Mucosa of descending colon (tissue), 3 donors: ENCODE results near the gene FCRLB. TPM values are rescaled to one million over a fixed set of nuclear protein-coding genes. Genes with fewer than 3 reads are reported as not detected.

ENCODE experiments used
- ATAC-seq: fragments of 200-7000 bp; cut with Tn5 transposase; one replicate; pipeline ENCODE4 v1.9.1; 2020; ENCODE audit warnings: mild to moderate bottlenecking, moderate library complexity
- DNase-seq, 3 donors: peaks; one replicate each; pipeline ENCODE4 v3.0.0-alpha.2; 2020
- H3K36me3 ChIP-seq: fragments of 200-600 bp; one replicate; pipeline ENCODE4 v1.8.0; 2021; ENCODE audit warnings: low read depth, mild to moderate bottlenecking
- H3K4me1 ChIP-seq: fragments of 200-600 bp; one replicate; pipeline ENCODE4 v1.8.0; 2021; ENCODE audit warnings: low read depth, mild to moderate bottlenecking
- H3K4me3 ChIP-seq: fragments of 200-600 bp; one replicate; pipeline ENCODE4 v1.8.0; 2021; ENCODE audit warnings: mild to moderate bottlenecking
- H3K9me3 ChIP-seq: fragments of 200-600 bp; one replicate; pipeline ENCODE4 v1.8.0; 2021; ENCODE audit warnings: mild to moderate bottlenecking
- intact Hi-C, 2 donors: fragments of 100-400 bp; cut with DNase I in 1 of 2; cut with micrococcal nuclease in 1 of 2; formaldehyde crosslinking; loops; one replicate each; pipeline versions ENCODE4 v1.11.0 to v1.11.1; 2022; cut with DNase I, micrococcal nuclease
- total RNA-seq, 3 donors: library from RNA; stranded (reverse); fragmentation: NEBNext Ultra II Directional in 2 of 3; extraction: Animal tissue kit (Norgen Biotek cat#: 25700) in 2 of 3; gene quantifications; one replicate each; pipeline versions ENCODE4 v1.2.1 to v1.2.4, GENCODE V29; 2021 to 2023
- TF ChIP-seq, protein P1 (sequence below): fragments of 200-600 bp; IDR thresholded peaks from one replicate; pipeline ENCODE4 v1.8.0; 2022; ENCODE audit warnings: antibody characterized with exemption, mild to moderate bottlenecking
- donor health status: DM: no; HTN: no; CAD: no; lungs with moderate emphysema.
- donor health status: DM: no; HTN: no; CAD: no.
- donor health status: DM: no; HTN: yes; CAD: no.

The FCRLB gene
- total RNA-seq, 3 donors from 2014 or later = 0.28 TPM; not detected in 2

DNA sequence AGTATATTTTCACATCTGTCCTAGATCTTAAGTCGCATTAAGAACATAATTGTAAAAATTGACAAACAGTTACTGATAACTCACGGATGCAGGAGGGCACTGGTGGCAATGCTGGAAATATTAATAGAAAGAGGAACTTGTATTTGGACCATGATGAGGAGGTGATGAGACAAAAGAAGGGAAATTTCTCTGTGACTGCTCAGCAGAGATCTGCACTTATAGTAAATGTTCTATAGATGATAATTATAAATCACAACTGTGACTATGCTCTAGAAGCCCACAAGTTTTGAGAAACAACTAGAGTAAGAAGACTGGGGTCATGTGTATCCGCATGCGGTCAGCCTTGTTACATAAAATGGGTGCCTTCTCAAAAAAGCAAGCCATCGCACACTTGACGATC is 19.6 kb downstream of the FCRLB start:
- TF ChIP-seq, protein P1, sequence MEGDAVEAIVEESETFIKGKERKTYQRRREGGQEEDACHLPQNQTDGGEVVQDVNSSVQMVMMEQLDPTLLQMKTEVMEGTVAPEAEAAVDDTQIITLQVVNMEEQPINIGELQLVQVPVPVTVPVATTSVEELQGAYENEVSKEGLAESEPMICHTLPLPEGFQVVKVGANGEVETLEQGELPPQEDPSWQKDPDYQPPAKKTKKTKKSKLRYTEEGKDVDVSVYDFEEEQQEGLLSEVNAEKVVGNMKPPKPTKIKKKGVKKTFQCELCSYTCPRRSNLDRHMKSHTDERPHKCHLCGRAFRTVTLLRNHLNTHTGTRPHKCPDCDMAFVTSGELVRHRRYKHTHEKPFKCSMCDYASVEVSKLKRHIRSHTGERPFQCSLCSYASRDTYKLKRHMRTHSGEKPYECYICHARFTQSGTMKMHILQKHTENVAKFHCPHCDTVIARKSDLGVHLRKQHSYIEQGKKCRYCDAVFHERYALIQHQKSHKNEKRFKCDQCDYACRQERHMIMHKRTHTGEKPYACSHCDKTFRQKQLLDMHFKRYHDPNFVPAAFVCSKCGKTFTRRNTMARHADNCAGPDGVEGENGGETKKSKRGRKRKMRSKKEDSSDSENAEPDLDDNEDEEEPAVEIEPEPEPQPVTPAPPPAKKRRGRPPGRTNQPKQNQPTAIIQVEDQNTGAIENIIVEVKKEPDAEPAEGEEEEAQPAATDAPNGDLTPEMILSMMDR = no peak
- no peaks in the 10 kb centered on the region for H3K9me3 ChIP-seq
- DNase-seq = no peak
- no peak for ATAC-seq
- H3K36me3 ChIP-seq = no peaks in the 10 kb centered on the region
- no peaks in the 10 kb centered on the region for H3K4me1 ChIP-seq
- intact Hi-C loops = loop anchor here in 1 of 2 donors (10.0 kb wide), 1 partner anchor 256 kb away; no protein-coding TSS in a partner anchor
- H3K4me3 ChIP-seq = no peak overlapping the region

DNA sequence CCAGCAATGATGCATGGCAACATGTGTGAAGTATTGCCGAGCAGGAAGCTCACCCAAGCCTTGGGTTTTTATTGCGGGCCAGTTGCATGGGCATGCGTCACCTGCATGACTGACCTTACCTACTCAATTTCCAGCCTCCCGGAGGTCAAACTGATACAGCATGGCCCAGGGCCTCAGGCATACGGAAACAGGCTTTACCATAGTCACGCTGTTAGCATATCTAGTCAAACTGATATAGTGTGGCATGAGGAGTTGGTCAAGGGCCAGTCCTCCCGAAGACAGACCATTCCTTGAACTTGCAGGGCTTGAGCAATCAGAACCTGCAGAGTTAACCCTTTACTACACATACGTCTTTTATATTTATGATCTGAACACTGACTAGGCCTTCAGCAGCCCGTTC is 21.9 kb downstream of the FCRLB start:
- no peak overlapping the region for H3K4me3 ChIP-seq
- TF ChIP-seq, protein P1 = no peak
- no peak for DNase-seq
- no peaks in the 10 kb centered on the region for H3K36me3 ChIP-seq
- ATAC-seq = no peak
- H3K4me1 ChIP-seq = no peaks in the 10 kb centered on the region
- no peaks in the 10 kb centered on the region for H3K9me3 ChIP-seq
- intact Hi-C loops = loop anchor here in 1 of 2 donors (10.0 kb wide), 1 partner anchor 258 kb away; no protein-coding TSS in a partner anchor

DNA sequence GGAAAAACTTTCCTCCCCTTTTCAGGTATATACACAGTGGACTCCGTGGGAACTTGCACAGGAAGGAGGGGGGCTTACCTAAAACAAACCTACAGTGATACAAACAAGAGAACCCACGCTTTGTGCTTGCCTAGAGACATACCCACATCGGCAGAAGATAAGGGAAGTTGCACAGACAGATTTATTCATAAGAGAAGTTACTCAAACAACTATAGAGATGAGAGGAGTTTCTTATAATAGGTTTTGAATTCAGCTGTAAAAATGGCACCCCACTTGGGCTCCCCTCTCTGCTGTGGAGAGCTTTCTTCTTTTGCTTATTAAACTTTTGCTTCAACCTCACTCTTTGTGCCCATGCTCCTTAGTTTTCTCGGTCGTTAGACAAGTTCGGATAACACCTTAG is 26.5 kb downstream of the FCRLB start:
- Histone ChIP-seq H3K4me3 (no peak overlapping the region), H3K4me1 (peaks cover 11% of the 10 kb centered on the region), H3K36me3 (no peaks in the 10 kb centered on the region), H3K9me3 (no peaks in the 10 kb centered on the region)
- TF ChIP-seq, protein P1 = no peak
- DNase-seq = no peak
- intact Hi-C loops = loop anchor here in 1 of 2 donors (10.0 kb wide), 1 partner anchor 263 kb away; no protein-coding TSS in a partner anchor
- no peak for ATAC-seq

DNA sequence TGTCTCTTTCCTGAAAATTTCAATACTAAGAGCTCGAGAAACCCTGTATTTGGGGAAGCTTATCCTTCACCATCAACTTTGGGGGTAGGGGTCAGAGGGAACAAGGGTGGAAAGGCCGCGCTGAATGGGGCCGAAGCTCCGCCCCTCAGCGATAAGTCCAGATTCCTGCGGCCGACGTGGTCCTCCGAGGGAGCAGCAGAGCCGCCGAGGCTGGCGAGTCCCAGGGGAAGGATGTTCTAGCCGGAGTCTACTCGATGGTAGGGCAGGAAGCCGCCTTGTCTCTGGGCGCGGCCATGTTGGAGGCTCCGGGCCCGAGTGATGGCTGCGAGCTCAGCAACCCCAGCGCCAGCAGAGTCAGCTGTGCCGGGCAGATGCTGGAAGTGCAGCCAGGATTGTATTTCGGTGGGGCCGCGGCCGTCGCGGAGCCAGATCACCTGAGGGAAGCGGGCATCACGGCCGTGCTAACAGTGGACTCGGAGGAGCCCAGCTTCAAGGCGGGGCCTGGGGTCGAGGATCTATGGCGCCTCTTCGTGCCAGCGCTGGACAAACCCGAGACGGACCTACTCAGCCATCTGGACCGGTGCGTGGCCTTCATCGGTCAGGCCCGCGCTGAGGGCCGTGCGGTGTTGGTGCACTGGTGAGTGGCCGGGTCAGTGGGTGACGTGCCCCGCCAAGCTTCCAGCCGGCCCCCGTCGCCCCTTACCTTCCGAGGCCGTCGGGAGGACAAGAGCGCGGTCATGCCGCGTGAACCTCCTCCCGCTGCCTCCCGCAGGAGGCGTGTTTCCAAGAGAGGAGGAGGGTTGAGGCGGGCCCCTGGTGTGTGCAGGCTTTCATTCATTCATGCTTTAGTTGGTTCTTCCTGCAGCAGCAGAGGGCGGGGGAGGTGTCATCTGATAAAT is 28.4 kb downstream of the FCRLB start, which contains the start of gene DUSP12:
TSS of gene DUSP12 (plus strand) at position 278 of the 899 bp plus-strand sequence. CDS start at position 294, 16 bp downstream.
- intact Hi-C loops = loop anchor here in 1 of 2 donors (10.0 kb wide), 1 partner anchor 265 kb away; no protein-coding TSS in a partner anchor
- Histone ChIP-seq H3K4me1 (peaks cover 11% of the 10 kb centered on the region), H3K4me3 (peak within 1 kb of the TSS; percentile 88), H3K36me3 (no peaks in the 10 kb centered on the region), H3K9me3 (no peaks in the 10 kb centered on the region)
- ATAC-seq (peak; percentile 99), DNase-seq (peak; percentile 92 to 95 (median 92))
- TF ChIP-seq, protein P1 = no peak

DNA sequence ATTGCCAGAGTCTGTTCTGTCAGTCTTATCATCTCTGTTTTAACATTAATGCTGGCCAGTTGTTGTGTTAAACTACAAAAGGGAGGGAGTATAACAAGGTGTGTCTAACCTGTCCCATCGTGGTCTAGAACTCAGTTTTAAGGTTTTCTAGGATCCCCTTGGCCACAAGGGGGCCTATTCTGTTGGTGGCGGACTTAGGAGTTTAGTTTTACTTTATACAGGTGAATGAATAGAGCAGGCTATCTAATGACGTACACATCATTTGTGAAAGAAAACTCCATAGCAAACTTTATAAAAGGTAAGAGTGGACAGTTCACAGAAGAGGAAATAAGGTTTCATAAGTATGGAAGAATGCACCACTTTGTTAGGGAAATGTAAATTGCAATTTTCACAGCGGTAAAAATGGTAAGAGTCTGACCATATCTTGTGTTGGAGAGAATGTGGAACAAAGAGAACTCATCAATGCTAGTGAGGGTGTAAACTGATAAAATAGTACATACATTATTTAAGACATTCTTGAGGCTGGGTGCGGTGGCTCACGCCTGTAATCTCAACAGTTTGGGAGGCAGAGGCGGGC is 42.3 kb downstream of the FCRLB start:
- TF ChIP-seq, protein P1 = no peak
- H3K4me1 ChIP-seq = peaks cover 8% of the 10 kb centered on the region
- H3K36me3 ChIP-seq = no peaks in the 10 kb centered on the region
- ATAC-seq = peak; percentile 37
- intact Hi-C loops = no loop called here
- H3K9me3 ChIP-seq = no peaks in the 10 kb centered on the region
- H3K4me3 ChIP-seq = no peak overlapping the region
- peak in 1 of 3 donors; percentile 45 for DNase-seq
